ENCODE measurements around the gene DLX4. TPM values are rescaled to one million over a fixed set of nuclear protein-coding genes. Genes with fewer than 3 reads are reported as not detected.

Gene DLX4
- total RNA-seq, 1 experiment from 2014 or later, result 1.3 TPM

GRCh38 chr17:49926886-49927285, 42.1 kb upstream of the DLX4 start (continued):
- TF ChIP-seq JUN (CRISPR knock-in tag; IDR thresholded peaks at IDR 0.05) (no peak), ZNF532 (CRISPR knock-in tag; IDR thresholded peaks at IDR 0.05; ENCODE audit: borderline replicate concordance) (no peak), PRDM15 (CRISPR knock-in tag; IDR thresholded peaks at IDR 0.05) (no peak), CREB1 (CRISPR knock-in tag; IDR thresholded peaks at IDR 0.05) (no peak), ELF4 (CRISPR knock-in tag; IDR thresholded peaks at IDR 0.05; ENCODE audit: low read depth) (no peak), MLX (CRISPR knock-in tag; IDR thresholded peaks at IDR 0.05) (no peak)
- TF ChIP-seq, protein P1, sequence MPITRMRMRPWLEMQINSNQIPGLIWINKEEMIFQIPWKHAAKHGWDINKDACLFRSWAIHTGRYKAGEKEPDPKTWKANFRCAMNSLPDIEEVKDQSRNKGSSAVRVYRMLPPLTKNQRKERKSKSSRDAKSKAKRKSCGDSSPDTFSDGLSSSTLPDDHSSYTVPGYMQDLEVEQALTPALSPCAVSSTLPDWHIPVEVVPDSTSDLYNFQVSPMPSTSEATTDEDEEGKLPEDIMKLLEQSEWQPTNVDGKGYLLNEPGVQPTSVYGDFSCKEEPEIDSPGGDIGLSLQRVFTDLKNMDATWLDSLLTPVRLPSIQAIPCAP (CRISPR knock-in tag; IDR thresholded peaks at IDR 0.05), result no peak

DNA sequence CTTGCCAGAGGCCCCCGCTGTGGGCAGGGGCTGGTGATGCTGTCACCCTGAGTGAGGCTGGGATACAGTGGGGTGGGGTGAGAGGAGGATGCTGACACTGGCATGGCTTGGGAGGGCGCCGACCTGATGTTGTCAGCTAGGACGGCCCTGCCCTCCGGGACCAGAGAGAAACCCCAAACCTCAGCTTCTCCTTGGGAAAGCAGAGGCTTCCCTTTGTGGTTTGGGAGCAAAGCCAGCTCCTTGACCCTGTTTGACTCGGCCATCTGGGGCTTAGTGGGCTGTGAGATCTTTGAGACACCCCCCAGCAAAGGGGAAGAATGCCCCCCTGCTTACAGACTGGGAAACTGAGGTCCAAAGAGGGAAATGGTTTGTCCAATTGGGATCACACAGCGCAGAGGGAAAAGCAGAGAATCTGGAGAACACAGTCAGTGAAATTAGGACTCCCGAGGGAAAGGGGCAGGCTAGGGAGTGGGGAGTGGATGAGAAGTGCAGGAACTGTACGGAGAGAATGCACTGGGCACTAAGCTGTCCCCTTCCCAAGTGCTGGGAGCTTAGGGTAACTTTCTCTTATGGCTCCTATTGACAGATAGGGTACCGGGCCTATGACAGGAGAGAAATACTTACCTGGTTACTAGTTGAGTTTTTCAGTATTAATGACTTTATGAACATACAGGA, 40.7 kb upstream of the DLX4 start:
- CTCF ChIA-PET, result interaction anchor here (0.5 to 2.3 kb wide), 6 partner anchors 17 to 498 kb away, joined by 3 to 12 read pairs (median 6); no protein-coding TSS in a partner anchor
- POLR2A ChIA-PET, result no interaction called here

More for the DNA sequence above, 40.7 kb upstream of the DLX4 start:
- Mint-ChIP-seq H3K4me3 (no peak overlapping the region), H3K27ac (no peak overlapping the region), H3K4me1 (no peaks in the 10 kb centered on the region), H3K9me3 (no peaks in the 10 kb centered on the region), H3K27me3 (ENCODE audit: low read depth) (peaks cover 6% of the 10 kb centered on the region; the same call in 1 of the 2 replicates), H3K36me3 (no peaks in the 10 kb centered on the region)
- ATAC-seq (no peak), DNase-seq (ENCODE audit: low spot score) (no peak)
- TF ChIP-seq, protein P2, sequence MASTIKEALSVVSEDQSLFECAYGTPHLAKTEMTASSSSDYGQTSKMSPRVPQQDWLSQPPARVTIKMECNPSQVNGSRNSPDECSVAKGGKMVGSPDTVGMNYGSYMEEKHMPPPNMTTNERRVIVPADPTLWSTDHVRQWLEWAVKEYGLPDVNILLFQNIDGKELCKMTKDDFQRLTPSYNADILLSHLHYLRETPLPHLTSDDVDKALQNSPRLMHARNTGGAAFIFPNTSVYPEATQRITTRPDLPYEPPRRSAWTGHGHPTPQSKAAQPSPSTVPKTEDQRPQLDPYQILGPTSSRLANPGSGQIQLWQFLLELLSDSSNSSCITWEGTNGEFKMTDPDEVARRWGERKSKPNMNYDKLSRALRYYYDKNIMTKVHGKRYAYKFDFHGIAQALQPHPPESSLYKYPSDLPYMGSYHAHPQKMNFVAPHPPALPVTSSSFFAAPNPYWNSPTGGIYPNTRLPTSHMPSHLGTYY (CRISPR knock-in tag; IDR thresholded peaks at IDR 0.05), result no peak
- TF ChIP-seq NR3C1 (CRISPR knock-in tag; conservative IDR thresholded peaks at IDR 0.05; ENCODE audit: low read depth) (no peak), ZNF671 (CRISPR knock-in tag; IDR thresholded peaks at IDR 0.05) (no peak), ZNF121 (CRISPR knock-in tag; IDR thresholded peaks at IDR 0.05) (no peak), RORB (CRISPR knock-in tag; IDR thresholded peaks at IDR 0.05) (no peak), ZNF232 (CRISPR knock-in tag; IDR thresholded peaks at IDR 0.05) (no peak)
- TF ChIP-seq, protein P3, sequence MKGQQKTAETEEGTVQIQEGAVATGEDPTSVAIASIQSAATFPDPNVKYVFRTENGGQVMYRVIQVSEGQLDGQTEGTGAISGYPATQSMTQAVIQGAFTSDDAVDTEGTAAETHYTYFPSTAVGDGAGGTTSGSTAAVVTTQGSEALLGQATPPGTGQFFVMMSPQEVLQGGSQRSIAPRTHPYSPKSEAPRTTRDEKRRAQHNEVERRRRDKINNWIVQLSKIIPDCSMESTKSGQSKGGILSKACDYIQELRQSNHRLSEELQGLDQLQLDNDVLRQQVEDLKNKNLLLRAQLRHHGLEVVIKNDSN (CRISPR knock-in tag; IDR thresholded peaks at IDR 0.05), result no peak
- TF ChIP-seq, protein P4, sequence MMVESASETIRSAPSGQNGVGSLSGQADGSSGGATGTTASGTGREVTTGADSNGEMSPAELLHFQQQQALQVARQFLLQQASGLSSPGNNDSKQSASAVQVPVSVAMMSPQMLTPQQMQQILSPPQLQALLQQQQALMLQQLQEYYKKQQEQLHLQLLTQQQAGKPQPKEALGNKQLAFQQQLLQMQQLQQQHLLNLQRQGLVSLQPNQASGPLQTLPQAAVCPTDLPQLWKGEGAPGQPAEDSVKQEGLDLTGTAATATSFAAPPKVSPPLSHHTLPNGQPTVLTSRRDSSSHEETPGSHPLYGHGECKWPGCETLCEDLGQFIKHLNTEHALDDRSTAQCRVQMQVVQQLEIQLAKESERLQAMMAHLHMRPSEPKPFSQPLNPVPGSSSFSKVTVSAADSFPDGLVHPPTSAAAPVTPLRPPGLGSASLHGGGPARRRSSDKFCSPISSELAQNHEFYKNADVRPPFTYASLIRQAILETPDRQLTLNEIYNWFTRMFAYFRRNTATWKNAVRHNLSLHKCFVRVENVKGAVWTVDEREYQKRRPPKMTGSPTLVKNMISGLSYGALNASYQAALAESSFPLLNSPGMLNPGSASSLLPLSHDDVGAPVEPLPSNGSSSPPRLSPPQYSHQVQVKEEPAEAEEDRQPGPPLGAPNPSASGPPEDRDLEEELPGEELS (CRISPR knock-in tag; IDR thresholded peaks at IDR 0.05), result no peak
